ENCODE results near the gene ADGRL3.

Gene ADGRL3

DNA sequence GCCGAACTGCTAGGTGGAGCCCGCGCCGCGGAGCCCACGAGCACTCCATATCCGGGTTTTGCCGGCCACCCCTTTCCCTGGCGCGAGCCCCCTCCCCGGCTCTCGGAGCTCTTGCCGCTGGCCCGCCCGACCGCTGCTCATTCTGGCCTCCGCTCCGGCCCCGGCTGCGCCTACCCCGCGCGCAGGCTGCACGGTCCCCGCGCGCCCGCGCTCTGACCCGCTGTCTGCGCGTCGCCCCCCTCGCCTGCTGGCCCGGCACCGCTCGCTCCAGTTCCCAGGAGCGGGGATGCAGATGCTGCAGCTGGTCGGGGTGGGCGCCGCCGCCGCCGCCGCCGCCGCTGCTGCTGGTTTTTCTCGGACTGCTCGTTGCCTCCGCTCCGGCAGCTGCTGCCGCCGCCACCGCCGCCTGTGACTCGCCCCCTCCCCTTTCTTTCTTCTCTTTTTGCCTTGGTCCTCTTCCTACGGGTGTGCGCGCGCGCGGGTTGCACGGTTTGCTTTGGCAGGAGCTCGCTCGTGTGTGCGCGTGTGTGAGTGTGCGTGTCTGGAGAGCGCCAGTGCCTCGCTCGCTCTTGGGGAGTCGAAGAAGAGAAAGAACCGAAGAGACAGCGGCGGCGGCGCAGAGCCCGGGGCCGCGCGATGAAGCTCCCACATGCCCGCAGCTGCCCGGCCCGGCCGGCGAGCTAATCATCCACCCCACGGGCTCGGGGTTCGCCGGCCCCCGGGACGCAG, at the start of gene ADGRL3:
Gene ADGRL3, plus strand, starts transcription at position 140 of the 729 bp plus-strand sequence.
- no peaks in the 10 kb centered on the region for H3K9me3 ChIP-seq (ENCODE audit: severe bottlenecking)
- H3K4me3 ChIP-seq (ENCODE audit: severe bottlenecking): peak within 1 kb of the TSS; percentile 43
- H3K36me3 ChIP-seq (ENCODE audit: low read depth): no peaks in the 10 kb centered on the region
- DNase-seq (ENCODE audit: low spot score): no peak
- peak; percentile 40 for ATAC-seq (ENCODE audit: low read depth)
- no peak within 1 kb of the TSS for H3K27ac ChIP-seq (ENCODE audit: poor library complexity, severe bottlenecking)
- peaks cover 10% of the 10 kb centered on the region for H3K4me1 ChIP-seq (ENCODE audit: insufficient read depth, poor library complexity, severe bottlenecking)
- peaks cover 56% of the 10 kb centered on the region for H3K27me3 ChIP-seq (ENCODE audit: insufficient read depth, poor library complexity, severe bottlenecking)
- TF ChIP-seq, protein P1, sequence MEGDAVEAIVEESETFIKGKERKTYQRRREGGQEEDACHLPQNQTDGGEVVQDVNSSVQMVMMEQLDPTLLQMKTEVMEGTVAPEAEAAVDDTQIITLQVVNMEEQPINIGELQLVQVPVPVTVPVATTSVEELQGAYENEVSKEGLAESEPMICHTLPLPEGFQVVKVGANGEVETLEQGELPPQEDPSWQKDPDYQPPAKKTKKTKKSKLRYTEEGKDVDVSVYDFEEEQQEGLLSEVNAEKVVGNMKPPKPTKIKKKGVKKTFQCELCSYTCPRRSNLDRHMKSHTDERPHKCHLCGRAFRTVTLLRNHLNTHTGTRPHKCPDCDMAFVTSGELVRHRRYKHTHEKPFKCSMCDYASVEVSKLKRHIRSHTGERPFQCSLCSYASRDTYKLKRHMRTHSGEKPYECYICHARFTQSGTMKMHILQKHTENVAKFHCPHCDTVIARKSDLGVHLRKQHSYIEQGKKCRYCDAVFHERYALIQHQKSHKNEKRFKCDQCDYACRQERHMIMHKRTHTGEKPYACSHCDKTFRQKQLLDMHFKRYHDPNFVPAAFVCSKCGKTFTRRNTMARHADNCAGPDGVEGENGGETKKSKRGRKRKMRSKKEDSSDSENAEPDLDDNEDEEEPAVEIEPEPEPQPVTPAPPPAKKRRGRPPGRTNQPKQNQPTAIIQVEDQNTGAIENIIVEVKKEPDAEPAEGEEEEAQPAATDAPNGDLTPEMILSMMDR (IDR thresholded peaks at IDR 0.05; ENCODE audit: poor library complexity, severe bottlenecking): no peak

DNA sequence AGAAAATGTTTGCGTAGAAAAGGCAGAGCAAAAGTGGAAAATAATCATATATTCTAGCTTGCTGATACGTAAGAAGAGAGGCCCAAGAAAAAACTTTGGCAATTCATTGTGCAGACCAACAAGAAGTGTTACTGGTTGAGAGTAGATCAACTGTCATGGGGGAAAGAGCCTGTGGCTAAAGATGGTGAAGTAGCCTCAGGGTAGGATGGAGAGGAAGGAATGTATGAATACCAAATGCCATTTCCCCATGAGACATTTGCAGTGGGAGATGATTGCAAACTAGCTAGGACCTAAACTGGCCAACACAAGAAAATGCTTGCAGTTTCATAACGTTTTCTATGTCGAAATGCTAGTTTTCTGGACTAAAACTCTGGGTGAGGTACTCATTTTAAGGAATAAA, 47.7 kb upstream of the ADGRL3 start:
- H3K4me1 ChIP-seq (ENCODE audit: insufficient read depth, poor library complexity, severe bottlenecking): no peaks in the 10 kb centered on the region
- TF ChIP-seq, protein P1 (IDR thresholded peaks at IDR 0.05; ENCODE audit: poor library complexity, severe bottlenecking): no peak
- H3K4me3 ChIP-seq (ENCODE audit: severe bottlenecking): no peak overlapping the region
- H3K27me3 ChIP-seq (ENCODE audit: insufficient read depth, poor library complexity, severe bottlenecking): no peaks in the 10 kb centered on the region
- no peaks in the 10 kb centered on the region for H3K36me3 ChIP-seq (ENCODE audit: low read depth)
- H3K9me3 ChIP-seq (ENCODE audit: severe bottlenecking): no peaks in the 10 kb centered on the region
- DNase-seq (ENCODE audit: low spot score) (no peak), ATAC-seq (ENCODE audit: low read depth) (no peak)
- H3K27ac ChIP-seq (ENCODE audit: poor library complexity, severe bottlenecking): no peak overlapping the region

DNA sequence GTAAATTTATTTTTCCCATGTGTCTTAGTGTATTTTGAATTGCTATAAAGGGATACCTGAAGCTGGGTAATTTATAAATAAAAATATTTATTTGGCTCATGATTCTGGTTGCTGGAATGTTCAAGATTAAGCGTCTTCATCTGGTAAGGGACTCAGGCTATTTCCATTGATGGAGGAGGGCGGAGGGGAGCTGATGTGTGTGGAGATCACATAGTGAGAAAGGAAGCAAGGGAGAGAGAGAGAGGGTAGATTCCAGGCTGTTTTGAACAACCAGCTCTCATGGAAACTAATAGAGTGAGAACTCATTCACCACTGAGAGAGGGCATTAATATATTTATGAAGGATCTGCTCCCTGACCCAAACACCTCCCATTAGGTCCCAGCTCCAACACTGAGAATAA, 39.6 kb upstream of the ADGRL3 start:
- no peaks in the 10 kb centered on the region for H3K4me1 ChIP-seq (ENCODE audit: insufficient read depth, poor library complexity, severe bottlenecking)
- TF ChIP-seq, protein P1 (IDR thresholded peaks at IDR 0.05; ENCODE audit: poor library complexity, severe bottlenecking): no peak
- no peaks in the 10 kb centered on the region for H3K27me3 ChIP-seq (ENCODE audit: insufficient read depth, poor library complexity, severe bottlenecking)
- H3K9me3 ChIP-seq (ENCODE audit: severe bottlenecking): no peaks in the 10 kb centered on the region
- no peaks in the 10 kb centered on the region for H3K36me3 ChIP-seq (ENCODE audit: low read depth)
- DNase-seq (ENCODE audit: low spot score) (no peak), ATAC-seq (ENCODE audit: low read depth) (no peak)
- H3K4me3 ChIP-seq (ENCODE audit: severe bottlenecking): no peak overlapping the region
- H3K27ac ChIP-seq (ENCODE audit: poor library complexity, severe bottlenecking): no peak overlapping the region

DNA sequence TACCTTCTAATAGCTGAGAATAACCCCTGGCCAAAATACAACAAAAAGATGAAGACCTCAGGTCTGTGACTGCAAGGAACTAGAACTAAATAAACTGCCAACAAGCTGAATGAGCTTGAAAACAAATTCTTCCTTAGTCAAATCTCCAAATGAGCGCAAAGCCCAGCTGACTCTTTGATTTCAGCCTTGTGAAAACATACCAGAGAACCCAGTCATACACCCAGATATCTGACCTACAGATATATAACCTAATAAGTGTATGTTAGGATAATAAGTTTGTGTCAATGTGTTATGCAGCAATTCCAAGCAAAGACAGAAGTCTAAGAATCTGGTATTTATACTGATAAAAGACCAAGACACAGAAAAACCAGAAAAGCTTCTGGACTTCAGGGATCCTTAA, 38.0 kb upstream of the ADGRL3 start:
- no peak overlapping the region for H3K4me3 ChIP-seq (ENCODE audit: severe bottlenecking)
- H3K9me3 ChIP-seq (ENCODE audit: severe bottlenecking): no peaks in the 10 kb centered on the region
- no peak overlapping the region for H3K27ac ChIP-seq (ENCODE audit: poor library complexity, severe bottlenecking)
- H3K36me3 ChIP-seq (ENCODE audit: low read depth): no peaks in the 10 kb centered on the region
- DNase-seq (ENCODE audit: low spot score): no peak
- ATAC-seq (ENCODE audit: low read depth): no peak
- H3K27me3 ChIP-seq (ENCODE audit: insufficient read depth, poor library complexity, severe bottlenecking): no peaks in the 10 kb centered on the region
- TF ChIP-seq, protein P1 (IDR thresholded peaks at IDR 0.05; ENCODE audit: poor library complexity, severe bottlenecking): no peak
- H3K4me1 ChIP-seq (ENCODE audit: insufficient read depth, poor library complexity, severe bottlenecking): no peaks in the 10 kb centered on the region

DNA sequence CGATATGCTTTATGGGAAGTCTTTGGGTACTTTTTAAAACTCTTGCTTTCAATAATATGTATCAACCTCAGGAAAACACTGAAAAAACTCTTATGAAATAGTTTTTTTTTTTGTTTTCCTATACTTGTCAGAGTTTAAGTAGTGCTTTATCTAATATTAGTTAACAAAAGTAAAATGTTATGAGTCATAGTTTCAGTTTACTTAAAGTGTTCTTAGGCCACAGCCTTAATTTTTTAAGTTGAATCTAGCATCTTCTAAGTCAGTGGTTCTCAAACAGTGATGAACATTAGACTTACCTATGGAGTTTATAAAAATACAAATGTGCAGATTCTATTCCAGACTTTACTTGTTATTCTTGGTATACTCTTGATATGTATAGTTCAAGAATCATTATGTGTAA, 26.3 kb upstream of the ADGRL3 start:
- H3K27ac ChIP-seq (ENCODE audit: poor library complexity, severe bottlenecking): no peak overlapping the region
- ATAC-seq (ENCODE audit: low read depth) (no peak), DNase-seq (ENCODE audit: low spot score) (no peak)
- TF ChIP-seq, protein P1 (IDR thresholded peaks at IDR 0.05; ENCODE audit: poor library complexity, severe bottlenecking): no peak
- H3K9me3 ChIP-seq (ENCODE audit: severe bottlenecking): no peaks in the 10 kb centered on the region
- H3K27me3 ChIP-seq (ENCODE audit: insufficient read depth, poor library complexity, severe bottlenecking): no peaks in the 10 kb centered on the region
- H3K36me3 ChIP-seq (ENCODE audit: low read depth): no peaks in the 10 kb centered on the region
- no peaks in the 10 kb centered on the region for H3K4me1 ChIP-seq (ENCODE audit: insufficient read depth, poor library complexity, severe bottlenecking)
- no peak overlapping the region for H3K4me3 ChIP-seq (ENCODE audit: severe bottlenecking)

Data from RWPE2 (cell line).